UCSD-AML1 (cell line): ENCODE data around the gene KLHL8.

ENCODE experiments used
- DNase-seq: peaks from one replicate; lab custom pipeline; 2025; ENCODE audit not compliant: unreplicated experiment; lab: John Stamatoyannopoulos, UW

Gene KLHL8

DNA sequence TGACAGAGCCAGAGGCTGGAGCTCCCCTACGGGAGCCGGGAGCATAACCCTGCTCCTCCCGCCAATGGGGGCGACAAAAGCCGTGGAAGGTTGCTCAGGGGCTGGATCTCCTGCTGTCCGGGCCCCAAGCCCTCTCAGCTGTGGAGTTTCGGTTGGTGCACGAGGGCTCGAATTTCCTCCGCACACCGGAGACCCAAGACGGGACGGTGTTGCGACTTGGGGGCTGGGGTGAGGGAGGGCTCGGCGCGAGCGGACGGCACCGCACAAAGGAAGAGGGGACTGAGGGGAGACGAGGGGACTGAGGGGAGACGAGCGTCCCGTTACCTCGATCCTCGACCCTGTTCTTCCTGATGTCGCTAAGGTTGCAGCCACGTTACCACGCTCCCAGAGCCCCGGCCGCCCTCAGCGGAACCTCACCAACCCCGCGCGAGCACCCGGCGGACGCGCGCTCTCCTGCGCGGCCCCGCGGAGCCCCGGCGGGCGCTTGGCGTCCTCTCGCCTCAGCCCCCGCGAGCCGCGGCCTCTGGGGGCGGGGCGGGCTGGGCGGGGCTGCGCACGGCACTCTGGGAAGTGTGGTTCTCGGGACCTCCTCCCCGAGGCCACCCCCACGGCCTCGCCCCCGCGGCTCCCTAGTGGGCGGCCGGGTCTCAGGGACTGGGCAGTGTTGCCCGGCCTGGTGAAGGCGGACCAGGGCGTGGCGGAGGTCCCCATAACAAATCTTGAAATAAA, at the start of gene KLHL8:
TSS of gene KLHL8 (minus strand) at position 525 of the 729 bp plus-strand sequence. CDS start 25,079 bp downstream, outside the sequence.
- DNase-seq: peak; percentile 93

DNA sequence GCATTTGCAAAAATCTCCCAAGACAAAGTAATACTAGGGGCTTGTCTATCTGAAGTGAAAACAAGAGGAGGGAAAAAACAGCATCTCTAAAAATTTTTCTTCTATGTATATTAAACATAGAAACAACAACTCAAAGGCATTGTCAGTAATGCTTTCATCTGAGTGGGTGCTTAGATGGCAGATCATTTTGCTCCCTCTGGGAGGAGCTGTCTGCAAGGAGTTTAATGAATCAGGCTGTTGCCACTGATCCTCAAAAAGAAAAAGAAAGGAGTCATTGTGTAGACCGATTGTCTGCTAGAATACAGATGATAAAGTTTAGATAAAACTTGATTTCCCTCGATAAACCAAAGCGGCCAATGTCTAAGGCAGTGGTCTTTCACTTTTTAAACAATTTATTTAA, 49.7 kb upstream of the KLHL8 start:
- no peak for DNase-seq

DNA sequence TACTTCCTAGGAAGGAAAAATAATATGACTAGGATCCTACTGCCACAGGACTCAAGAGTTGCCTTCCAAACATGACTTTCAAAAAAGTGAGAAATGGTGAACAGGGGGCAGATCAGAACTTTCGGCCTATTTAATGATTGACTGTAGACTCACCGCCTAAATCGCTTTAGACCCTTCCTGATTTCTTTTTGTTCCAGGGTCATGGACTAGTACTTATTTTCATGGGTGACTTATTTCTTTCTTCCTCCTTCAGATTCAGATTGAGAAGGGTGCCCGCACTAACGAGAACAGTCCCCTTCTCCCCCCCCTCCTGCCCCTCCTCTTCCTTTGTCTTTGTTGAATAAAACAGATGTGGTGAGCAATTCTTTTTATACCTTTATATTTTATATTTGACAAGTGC, 48.0 kb upstream of the KLHL8 start:
- no peak for DNase-seq

DNA sequence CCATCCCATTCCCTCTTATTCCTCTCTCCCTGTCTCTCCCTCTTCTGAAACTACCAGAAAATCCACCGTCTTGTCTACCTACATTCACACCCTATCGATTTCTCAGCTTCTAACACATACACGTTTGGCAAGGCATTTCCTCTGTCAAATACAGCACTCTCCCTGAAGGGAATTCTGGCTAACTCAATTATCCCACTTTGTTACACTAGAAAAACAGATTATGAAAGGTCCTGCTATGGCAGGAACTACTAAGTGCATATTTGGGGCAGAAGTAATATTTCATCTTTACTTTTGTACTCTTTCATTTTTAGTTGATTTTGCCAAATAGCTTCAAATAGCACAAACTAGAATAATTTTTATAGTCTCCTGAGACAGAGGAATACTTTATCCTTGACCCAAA, 46.6 kb upstream of the KLHL8 start:
- no peak for DNase-seq

DNA sequence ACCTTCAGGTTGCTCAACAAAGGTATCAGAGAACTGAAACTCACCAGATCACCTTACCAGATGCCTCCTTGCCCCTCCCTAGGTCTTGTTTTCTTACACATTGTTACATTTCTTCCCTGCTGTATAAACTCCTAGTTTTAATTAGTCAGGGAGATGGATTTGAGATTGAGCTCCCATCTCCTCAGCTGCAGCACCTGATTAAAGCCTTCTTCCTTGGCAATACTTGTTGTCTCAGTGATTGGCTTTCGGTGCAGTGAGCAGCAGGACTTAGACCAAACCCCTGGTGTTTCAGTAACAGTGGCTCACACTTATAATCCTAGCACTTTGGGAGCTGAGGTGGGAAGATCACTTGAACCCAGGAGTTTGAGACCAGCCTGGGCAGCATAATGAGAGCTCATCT, 42.5 kb upstream of the KLHL8 start:
- no peak for DNase-seq

DNA sequence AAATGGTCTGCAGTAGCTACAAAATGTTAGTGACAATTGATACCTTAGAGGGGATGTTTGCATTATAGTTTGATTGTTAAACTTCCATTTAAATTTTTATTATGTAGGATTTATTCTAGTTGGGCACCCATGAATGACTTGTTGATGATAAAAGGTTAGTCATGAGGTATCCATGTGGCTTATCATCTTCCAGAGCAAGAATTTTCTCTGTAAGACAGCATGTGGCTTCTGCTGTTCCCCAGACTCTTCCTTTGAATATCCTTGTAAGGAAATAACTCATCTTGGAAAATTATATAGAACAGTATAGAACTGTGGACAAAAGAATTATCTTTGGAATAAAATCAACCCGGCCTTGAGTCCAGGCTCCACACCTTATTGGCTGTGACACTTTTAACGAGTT, 40.1 kb upstream of the KLHL8 start:
- no peak for DNase-seq

DNA sequence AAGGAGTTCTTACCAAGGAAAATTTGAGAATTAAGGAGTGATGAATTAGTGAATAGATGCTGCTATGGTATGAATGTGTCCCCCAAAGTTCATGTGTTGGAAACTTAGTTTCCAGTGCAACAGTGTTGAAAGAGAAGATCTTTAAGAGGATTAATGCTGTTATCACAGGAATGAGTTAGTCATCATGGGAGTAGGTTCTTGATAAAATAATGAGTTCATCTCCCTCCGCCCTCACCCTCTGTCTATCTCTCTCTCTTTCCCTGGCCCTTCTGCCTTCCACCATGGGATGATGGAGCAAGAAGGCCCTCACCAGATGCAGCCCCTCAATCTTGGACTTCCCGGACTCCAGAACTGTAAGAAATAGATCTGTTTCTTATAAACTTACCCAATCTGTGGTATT, 38.3 kb upstream of the KLHL8 start:
- no peak for DNase-seq

DNA sequence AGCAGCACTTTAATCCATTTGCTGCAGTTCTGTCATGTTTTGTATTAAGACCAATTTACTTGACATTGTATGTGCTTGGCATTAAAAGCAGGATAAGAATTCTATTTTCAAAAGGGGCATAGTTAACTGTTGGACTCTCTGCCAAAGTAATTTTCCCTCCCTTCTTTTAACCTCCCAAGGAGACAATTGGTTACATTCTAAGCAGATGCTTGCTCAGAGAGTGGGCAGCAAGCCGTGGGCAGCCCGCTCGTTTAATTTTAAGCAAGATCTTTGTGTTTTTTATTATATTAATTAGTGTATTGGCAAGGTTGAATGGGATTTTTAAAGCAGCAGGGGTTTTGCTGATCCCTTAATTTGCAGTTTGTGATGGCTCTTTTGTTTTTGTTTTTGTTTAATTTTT, 37.1 kb upstream of the KLHL8 start:
- no peak for DNase-seq

DNA sequence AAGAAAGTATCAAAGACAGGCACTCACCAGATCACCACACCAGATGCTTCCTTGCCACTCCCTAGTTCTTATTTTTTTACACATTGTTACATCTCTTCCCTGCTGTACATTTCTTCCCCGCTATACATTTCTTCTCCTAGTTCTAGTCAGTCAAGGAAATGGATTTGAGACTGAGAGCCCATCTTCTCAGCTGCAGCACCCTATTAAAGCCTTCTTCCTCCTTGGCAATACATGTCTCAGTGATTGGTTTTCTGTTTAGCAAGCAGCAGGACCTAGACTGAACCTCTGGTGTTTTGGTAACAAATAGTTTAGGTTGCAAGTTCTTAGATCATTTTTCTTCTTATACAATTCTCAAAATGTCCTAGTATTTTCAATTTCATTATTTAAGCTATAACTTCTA, 35.3 kb upstream of the KLHL8 start:
- DNase-seq: no peak

DNA sequence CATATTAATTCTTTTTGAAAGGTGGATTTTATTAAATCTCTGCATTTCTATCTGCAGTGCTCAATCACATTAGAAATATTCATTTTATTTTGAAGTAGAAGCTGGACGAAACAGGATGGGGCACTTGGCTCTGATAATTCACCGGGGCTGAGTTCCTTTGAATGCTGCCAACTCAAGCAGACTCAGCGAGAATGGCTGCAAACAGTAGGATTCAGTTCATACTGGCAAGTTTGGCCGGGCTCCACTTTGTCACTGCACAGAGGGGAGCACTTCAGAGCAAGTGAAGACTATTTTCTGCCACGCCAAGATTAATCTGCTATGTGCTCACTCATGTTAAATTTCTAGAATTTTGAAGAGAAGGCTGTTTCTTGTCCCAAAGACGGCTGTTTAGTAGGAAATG, 30.7 kb upstream of the KLHL8 start:
- no peak for DNase-seq

DNA sequence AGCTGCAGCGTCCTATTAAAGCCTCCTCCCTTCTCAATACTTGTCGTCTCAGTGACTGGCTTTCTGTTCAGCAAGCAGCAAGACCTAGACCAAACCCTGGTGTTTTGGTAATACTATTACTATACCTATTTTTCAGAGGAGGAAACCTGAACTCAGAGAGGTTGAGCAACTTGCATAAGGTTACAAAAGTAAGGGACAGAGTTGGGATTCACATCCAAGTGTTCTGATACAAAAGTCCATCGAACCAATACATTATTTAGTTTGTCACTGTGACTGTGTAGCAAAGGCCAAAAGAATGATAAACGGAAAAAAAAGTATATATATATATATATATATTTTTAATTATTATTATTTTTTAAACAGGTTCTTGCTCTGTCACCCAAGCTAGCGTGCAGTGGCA, 29.9 kb upstream of the KLHL8 start:
- DNase-seq: no peak

DNA sequence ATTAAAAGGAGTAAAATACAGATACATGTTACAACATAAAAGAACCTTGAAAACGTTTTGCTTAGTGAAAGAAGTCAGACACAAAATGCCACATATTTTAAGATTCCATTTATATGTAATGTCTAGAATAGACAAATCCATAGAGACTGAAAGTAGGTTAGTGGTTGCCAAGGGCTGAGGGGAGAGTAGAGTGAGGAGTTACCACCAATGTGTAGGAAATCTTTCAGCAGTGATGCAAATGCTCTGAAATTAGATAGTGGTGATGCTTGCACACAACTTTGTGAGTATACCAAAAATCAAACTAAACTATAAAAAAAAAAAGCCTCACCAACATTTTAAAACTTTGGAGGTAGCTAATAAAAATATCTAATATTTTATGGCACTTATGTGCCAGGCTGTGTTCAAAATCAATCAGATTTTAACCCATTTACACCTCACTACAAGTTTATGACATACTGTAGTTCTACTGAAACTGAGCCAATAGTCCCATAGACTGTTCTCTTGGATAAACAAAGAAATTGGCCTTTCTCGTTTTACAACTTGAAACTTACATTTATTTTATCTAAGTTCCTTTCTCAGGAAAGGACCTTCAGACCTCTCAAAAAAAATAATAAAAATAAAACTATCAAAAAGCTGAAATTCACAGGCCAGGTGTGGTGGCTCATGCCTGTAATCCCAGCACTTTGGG, 29.1 kb upstream of the KLHL8 start:
- DNase-seq: no peak

DNA sequence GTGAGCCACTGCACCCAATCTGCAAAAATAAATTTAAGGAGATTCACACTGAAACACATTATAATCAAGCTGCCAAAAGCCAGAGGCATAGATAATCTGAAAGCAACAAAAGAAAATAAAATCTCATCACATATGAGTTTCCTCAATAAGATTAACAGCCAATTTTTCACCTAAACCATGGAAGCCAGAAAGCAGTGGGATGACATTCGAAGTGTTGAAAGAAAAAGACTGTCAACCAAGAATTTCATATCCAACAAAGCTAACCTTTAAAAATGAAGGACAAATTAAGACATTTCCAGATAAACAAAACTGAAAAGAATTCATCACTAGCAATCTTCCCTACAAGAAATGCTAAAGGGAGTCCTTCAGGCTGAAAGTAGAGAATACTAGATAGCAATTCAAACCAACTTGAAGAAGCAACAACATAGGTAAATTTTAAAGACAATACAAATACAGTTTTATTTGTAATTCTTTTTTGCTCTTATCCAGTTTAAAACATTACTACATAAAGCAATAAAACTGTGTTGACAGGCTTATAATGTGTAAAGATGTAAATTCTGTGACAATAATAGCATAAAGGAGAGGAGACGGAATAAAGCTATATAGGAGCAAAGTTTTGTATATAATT, 23.1 kb upstream of the KLHL8 start:
- no peak for DNase-seq

DNA sequence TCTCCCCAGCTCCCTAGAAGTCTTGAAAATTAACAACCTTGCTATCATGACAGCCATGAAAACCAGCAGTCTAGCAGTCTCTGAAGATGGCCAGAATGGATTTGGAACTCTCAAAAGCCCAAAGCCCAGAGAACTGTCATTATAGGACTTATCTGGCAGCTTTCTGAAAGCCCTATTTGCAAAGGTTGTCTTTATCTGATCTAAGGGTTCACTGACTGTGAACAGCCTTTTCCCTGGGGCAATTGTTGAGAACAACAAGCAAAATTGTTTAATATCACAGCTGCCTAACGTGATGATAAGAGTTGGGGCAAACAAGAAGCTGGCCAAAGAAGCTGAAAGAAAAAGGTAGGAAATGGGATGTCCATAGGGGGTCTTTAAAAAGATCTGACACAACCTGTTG, 20.9 kb upstream of the KLHL8 start:
- no peak for DNase-seq

DNA sequence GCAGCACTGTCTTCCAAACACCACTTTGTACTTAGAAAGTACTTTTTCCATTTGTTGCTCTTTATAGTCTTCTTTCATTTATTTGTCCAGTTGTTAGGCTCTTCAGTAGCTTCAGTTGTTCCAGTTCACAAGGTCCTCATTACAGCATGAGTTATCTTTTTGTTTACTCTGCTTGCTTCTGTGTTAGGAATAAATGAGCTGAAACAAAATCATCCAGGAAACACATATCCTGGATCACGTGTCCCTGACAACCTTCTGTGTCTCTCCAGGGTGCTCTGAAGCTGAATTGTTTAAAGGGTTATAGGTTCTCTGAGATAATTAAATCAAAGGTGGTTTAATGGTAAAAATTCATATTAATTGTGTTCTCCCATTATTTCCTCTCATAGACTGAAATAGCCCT, 19.9 kb upstream of the KLHL8 start:
- DNase-seq: no peak

DNA sequence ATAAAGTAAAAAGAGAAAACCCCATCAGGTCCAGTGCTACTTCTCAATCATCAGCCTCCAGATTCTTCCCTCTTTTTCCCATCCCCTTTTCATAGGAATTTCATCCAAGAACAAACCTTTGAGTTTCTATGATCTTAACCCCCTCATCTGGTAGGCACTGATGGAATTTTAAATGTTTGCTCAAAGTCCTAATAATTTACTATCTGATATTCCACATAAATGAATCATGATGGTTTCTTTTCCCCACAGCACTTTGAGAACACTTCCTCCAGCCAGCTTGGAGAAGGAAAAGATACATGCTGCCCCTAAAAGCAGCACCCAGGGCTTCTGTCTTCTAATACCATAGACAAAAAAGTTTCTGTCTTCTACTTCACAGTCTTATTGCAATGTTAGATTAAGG, 19.4 kb upstream of the KLHL8 start:
- DNase-seq: no peak

DNA sequence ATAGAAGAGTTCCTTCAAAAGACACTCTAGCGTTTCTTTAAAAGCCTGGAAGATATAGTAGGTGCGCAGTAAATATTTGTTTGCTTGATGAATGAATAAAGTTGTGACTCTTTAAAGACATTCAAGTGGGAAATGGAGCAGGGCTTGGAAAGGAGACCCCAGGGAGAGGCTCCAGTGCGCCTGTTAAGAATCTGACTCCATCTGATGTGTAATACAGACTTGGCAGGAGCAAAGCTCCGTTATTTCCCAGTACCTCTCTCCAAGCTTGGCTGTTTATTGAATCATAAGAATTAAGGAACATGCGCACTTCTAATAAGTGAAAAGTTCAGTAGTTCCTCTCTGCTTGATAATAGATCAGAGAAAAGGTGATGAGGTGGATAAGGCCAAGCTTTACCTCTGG, 18.8 kb upstream of the KLHL8 start:
- no peak for DNase-seq

DNA sequence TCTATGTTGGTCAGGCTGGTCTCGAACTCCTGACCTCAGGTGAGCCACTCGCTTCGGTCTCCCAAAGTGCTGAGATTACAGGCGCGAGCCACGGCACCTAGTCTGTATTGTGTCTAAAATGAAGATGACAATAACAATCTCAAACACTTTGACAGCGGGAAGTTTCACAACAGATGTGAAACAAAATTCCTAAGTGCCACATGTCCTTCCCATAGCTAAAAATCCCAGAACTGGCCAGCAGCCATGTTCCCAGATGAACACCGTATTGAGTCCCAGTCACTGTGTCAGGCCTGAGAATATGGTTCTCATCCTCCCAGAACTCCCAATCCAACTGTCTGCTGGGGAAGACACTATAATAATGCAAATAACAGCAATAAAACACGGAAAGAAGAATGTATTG, 16.4 kb upstream of the KLHL8 start:
- no peak for DNase-seq

DNA sequence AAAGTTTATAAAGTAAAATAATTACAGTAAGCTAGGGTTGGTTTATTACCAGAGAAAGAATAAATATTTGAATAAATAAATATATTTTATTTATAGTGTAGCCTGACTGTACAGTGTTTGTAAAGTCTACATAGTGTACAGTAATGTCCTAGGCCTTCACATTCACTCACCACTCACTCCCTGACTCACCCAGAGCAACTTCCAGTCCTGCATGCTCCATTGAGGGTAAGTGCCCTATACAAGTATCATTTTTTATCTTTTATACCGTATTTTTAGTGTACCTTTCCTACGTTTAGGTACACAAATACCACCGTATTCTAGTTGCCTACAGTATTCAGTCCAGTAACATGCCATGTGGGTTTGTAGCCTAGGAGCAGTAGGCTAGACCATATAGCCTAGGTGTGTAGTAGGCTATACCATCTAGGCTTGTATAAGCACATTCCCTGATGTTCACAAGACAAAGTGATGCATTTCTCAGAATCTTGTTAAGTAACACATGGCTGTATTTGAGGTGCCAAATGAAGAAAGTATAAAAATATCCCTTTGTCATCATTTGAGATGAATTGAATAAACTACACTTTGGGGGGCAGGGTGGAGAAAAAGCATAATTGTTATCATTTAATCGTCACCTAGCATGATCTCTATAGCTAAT, 14.7 kb upstream of the KLHL8 start:
- DNase-seq: no peak

DNA sequence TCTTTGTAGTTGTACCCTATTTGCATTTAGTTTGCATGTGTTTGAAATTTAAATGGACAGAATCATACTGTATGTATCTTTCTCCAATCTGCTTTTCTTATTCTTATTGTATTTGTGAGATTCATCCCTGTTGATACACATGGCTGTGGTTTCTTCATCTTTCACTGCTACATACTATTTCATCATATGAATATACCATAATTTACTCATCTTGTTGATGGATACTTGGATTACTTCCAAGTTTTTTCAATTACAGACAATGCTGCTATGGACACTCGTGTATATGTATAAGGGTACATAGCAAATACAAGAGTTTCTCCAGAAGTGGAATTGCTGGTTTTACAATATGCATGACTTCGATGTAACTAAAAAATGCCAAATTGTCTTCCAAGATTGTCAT, 11.8 kb upstream of the KLHL8 start:
- DNase-seq: no peak

DNA sequence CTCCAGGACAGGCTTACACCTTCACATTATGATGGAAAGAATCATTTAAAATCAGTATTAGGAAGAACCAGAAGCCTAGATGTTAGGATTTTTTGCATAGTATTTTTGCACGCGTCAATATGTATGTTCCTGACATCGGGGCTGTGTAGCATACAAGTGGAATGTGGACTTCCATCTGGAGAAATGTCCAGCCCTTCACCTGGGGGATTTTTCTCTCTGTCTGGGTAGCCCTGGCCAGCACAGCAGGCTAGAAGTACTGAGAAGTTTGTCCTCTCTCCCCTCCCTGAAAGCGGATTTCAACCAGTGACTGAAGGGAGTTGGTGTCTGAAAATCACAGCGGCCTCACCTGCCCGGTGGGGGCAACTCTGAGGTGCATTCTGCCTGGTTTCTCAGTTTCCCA, 10.4 kb upstream of the KLHL8 start:
- DNase-seq: no peak

DNA sequence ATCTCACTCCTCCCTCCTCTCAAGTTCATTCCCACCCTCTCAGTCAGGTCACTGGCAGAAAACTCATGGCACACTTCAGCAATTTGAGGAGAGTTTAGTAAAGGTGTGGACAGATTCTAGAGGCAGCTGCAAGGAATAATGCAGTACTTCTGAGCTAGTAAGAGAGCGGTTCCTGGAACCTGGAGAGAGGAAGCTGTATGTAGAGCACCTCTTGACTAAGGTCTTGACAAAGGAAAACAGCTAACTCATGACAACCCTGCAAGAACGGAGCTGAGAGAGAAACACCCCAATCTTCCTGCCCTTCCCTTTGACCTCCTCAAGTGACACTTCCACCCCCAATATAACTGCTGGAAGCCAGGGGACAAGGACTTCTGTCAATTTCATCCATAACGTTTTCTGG, 9.6 kb upstream of the KLHL8 start:
- DNase-seq: no peak
